Measurements from ENCODE around the gene ARFGAP1.

Gene ARFGAP1

GRCh38 chr20:63261060-63261794 lies 11.4 kb upstream of the ARFGAP1 start:
- DNase-seq: no peak

GRCh38 chr20:63261795-63262528 lies 10.7 kb upstream of the ARFGAP1 start:
- DNase-seq: no peak

- DNase-seq: no peak
Measured at GRCh38 chr20:63262836-63263235, 9.8 kb upstream of the ARFGAP1 start.

DNA sequence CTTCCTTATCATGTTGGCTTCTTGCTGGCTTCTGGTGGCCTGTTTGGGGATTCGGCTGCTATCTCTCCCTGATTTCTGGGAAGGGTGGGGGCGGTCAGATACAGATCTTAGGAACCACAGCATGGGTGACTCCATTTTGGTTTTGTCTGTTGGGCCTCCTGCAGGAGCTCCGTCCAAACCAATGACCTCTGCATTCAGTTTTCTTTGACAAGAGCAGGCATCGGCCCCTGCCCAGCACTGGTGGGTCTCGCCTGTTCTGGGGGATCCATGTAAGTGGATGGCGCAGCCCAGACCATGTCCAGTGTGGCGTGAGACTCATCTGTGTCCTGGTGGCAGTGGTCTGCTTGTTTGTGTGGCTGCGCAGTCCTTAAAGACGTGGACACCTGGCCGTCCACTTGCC lies 8.6 kb upstream of the ARFGAP1 start:
- no peak for DNase-seq

DNA sequence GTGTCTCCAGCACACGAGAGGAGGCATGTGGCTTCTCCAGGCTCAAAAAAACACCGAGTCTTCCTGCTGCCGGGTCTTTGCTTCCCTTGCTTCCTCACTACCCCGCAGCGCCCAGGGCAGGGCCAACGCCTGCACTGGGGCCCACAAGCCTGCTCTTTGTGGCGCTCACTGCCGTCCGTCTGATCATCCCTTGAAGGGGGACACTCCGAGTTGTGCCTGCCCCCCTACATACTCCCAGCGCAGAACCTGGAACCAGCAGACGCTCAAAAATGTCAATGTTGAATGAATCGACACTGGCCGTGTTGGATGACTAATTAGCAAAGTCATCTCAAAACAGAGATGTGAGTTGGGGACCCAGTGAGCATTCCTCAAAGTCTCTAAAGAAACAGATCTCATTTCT lies 8.1 kb upstream of the ARFGAP1 start:
- DNase-seq: no peak

- no peak for DNase-seq
Measured at GRCh38 chr20:63265891-63266515, 6.6 kb upstream of the ARFGAP1 start.

DNA sequence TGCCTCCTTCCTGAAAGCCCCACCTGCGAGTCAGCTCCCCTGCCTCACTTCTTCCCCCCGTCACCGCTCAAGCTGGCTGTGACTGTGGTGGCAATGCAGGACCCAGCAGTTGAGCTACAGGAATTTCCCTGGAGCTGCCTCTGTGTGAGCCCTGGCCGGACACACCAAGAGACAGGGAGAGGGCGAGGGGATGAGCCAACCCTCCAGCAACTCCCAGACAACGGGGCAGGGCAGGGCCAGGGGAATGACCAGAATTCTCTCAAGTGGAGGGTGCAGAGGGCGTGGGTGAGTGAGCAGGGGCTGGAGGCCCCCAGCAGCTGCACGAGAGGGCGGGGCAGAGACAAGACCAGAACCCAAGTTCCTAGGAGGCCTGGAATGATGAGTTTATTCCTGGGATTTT lies 4.9 kb upstream of the ARFGAP1 start:
- DNase-seq: no peak

- DNase-seq: no peak
Measured at GRCh38 chr20:63268256-63268655, 4.4 kb upstream of the ARFGAP1 start.

DNA sequence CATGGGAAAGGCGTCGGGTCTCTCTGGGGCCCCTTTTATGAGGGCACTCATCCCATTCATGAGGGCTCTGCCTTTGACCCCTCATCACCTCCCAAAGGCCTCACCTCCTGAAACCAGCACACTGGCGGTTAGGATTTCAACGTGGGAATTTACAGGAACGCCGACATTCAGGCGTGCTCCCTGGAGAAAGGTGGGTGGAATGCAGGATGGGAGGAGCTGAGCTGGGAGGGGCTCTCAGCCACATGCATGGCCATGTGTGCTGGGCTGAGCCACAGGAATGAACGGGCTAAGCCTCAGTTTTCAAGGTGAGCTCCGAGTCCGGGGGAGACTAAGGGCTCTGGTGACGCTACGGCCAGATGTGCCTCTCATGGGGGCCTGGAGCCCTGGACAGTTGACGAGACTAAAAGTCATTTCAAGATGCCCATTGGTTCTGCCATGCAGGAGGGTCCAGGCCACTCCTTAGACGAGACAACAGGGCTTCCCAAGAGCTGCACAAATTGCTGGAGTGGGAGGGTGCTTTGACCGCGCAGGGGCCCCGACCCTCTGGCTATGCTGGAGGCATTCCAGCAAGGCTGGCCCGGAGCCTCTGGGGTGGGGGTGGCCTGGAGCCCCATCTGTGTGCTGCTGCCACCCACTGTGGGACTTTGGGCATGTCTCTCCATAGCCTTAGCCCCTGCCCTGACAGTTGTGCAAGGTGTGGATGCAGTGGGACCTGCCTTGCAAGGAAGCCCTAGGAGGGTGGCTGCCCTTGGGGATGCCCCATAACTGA lies 3.8 kb upstream of the ARFGAP1 start:
- no peak for DNase-seq

DNA sequence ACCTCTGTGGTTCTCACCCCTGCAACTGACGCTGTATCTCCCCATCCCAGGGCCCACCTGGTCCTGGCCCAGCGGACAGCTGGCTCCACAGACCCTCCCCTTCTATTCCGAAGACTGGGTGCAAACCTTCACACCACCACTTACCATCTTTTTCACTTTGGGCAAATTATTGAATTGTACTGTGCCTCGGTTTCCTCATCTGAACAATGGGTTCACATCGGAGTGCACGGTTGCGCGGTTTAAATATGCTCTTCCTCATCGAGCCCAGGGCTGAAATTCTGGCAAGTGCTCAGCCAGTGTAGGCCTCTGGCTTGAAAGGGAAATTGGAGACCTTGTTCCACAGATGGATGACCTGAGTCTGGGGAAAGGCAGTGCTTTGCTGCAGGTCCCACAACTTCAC lies 2.9 kb upstream of the ARFGAP1 start:
- no peak for DNase-seq

- DNase-seq: no peak
Measured at GRCh38 chr20:63270606-63271325, 1.8 kb upstream of the ARFGAP1 start.

- no peak for DNase-seq
Measured at GRCh38 chr20:63273059-63273579, 506 bp downstream of the ARFGAP1 start.

- no peak for DNase-seq
Measured at GRCh38 chr20:63273635-63274380, 1.2 kb downstream of the ARFGAP1 start.

- DNase-seq: no peak
Measured at GRCh38 chr20:63274381-63275228, 2.0 kb downstream of the ARFGAP1 start.

DNA sequence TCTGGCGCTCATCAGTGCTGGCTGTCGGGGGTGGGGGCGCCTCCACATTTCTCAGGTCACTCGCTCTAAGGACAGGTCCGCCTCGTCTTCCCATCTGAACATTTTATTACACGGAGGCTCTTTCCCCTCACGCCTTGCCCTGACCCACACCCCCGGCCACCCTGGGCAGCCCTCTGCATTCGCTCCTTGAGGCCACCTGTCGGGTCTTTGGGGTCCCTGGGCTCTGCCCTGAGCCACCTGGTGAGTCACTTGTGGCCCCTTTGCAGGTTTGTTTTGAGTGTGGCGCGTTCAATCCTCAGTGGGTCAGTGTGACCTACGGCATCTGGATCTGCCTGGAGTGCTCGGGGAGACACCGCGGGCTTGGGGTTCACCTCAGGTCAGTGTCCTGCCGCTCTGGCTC lies 3.2 kb downstream of the ARFGAP1 start:
- no peak for DNase-seq

- DNase-seq: no peak
Measured at GRCh38 chr20:63276956-63277355, 4.3 kb downstream of the ARFGAP1 start.

DNA sequence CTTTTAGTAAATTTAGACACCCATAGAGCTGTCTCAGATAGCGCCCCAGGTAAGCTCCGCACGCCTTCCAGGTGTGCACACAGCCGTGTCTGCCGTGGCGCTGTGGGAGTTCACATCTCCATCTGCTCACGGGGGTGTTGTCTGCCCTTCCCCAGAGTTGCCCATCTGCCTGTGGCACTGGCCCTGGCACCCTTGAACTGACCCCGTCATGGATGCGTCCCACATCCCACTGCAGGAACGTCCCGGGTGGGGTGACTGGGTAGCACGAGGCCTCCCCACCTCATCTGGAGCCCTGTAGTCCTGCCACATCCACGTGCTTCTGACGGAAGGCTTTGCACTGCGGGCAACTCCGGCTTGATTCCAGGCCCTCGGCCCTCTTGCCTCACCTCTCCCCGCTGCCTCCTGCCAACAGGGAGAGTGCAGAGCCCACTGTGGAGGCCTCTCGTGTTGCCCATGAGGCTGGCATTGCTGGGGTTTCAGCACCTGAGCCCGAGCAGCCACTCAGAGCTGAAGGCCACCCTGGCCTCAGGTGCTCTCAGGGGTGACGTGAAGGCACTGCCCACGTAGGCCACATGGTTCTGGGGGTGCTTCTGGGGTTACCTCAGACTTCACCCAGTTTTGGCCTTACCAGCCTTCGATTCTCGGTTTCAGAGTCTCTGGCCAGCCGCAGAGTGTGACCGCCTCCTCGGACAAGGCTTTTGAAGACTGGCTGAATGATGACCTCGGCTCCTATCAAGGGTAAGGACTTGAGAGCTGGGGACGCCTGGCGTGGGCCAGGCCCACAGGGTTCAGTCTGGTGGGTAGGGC lies 5.1 kb downstream of the ARFGAP1 start:
- no peak for DNase-seq

GRCh38 chr20:63278661-63279060 lies 6.0 kb downstream of the ARFGAP1 start:
- DNase-seq: no peak

GRCh38 chr20:63279931-63280330 lies 7.3 kb downstream of the ARFGAP1 start:
- DNase-seq: no peak

- no peak for DNase-seq
Measured at GRCh38 chr20:63280371-63280770, 7.8 kb downstream of the ARFGAP1 start.
